Effector memory CD8-positive, alpha-beta T cell (primary cell): ENCODE results near the gene ZSCAN31.

ENCODE experiments used
- ATAC-seq: fragments of 150-1000 bp; cut with Tn5 transposase; replicated peaks from 2 replicates; pipeline ENCODE4 v1.10.0; 2021; ENCODE audit warnings: mild to moderate bottlenecking, moderate library complexity
- DNase-seq, 3 experiments: peaks; one replicate each; pipeline ENCODE4 v3.0.0; 2021
- H3K27ac Mint-ChIP-seq, 2 donors: one replicate each; pipeline ENCODE4 v1.8.0; 2022; ENCODE audit warnings: mild to moderate bottlenecking in 2 of 2, mixed read lengths in 2 of 2, moderate library complexity in 2 of 2
- H3K27me3 Mint-ChIP-seq, 2 donors: one replicate each; pipeline ENCODE4 v1.8.0; 2022; ENCODE audit warnings: mixed read lengths in 2 of 2
- H3K36me3 Mint-ChIP-seq: one replicate; pipeline ENCODE4 v1.8.0; 2022; ENCODE audit warnings: mild to moderate bottlenecking, moderate library complexity, mixed read lengths; ENCODE audit not compliant: insufficient read depth
- H3K4me1 Mint-ChIP-seq, 2 donors: one replicate each; pipeline ENCODE4 v1.8.0; 2022; ENCODE audit warnings: low read depth in 2 of 2, mixed read lengths in 2 of 2
- H3K4me3 Mint-ChIP-seq, 2 donors: one replicate each; pipeline ENCODE4 v1.8.0; 2022; ENCODE audit warnings: mild to moderate bottlenecking in 2 of 2, mixed read lengths in 2 of 2, moderate library complexity in 2 of 2
- H3K9me3 Mint-ChIP-seq, 2 donors: one replicate each; pipeline ENCODE4 v1.8.0; 2022; ENCODE audit warnings: mixed read lengths in 2 of 2

The ZSCAN31 gene

DNA sequence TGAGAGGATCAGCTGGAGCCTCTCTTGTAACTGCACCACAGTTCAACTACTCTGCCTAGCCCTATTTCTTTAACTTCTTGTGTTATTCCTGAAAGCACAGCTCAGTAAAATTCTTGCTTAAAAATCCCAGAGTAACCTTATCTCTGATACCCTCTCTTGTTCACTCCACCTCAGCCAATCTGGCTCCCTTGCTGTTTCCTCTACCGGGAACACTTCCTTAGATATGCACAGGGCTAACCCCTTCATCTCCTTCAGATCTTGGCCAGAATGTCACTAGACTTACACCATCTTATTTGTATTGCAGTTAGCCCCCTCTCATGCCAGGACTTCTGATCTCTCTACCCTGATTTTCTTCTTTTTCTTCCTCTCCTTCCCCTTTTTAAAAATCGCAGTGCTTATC lies 11.2 kb upstream of the ZSCAN31 start:
- ATAC-seq (no peak), DNase-seq (no peak)
- Mint-ChIP-seq H3K4me3 (no peak overlapping the region), H3K9me3 (no peaks in the 10 kb centered on the region), H3K27me3 (peaks cover 12 to 41% of the 10 kb centered on the region in 2 donors), H3K27ac (no peak overlapping the region), H3K36me3 (peaks cover 6% of the 10 kb centered on the region), H3K4me1 (peaks cover 18 to 22% of the 10 kb centered on the region in 2 donors)

DNA sequence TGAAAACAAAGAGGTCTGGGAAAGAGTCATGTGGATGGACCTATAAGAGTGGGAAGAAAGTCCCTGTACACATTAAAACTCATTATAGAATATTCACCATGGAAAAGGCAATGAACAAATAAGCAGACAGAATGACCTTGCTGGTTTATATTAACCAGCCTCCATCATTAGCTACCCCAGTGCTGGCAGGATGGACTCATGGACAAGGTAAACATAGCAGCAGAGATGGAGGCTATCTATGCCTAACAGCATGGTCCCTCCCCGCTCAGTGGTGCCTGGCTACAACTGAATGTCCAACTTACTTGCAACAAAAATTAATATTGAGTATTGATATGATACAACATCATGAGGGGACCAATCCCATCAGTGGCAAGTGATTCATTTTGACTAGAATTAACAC lies 9.3 kb upstream of the ZSCAN31 start:
- DNase-seq: no peak
- Mint-ChIP-seq H3K4me1 (peaks cover 8 to 10% of the 10 kb centered on the region in 2 donors), H3K27ac (no peak overlapping the region), H3K4me3 (no peak overlapping the region), H3K9me3 (peaks cover 0 to 5% of the 10 kb centered on the region in 2 donors), H3K27me3 (peaks cover 17 to 41% of the 10 kb centered on the region in 2 donors), H3K36me3 (peaks cover 6% of the 10 kb centered on the region)
- no peak for ATAC-seq

DNA sequence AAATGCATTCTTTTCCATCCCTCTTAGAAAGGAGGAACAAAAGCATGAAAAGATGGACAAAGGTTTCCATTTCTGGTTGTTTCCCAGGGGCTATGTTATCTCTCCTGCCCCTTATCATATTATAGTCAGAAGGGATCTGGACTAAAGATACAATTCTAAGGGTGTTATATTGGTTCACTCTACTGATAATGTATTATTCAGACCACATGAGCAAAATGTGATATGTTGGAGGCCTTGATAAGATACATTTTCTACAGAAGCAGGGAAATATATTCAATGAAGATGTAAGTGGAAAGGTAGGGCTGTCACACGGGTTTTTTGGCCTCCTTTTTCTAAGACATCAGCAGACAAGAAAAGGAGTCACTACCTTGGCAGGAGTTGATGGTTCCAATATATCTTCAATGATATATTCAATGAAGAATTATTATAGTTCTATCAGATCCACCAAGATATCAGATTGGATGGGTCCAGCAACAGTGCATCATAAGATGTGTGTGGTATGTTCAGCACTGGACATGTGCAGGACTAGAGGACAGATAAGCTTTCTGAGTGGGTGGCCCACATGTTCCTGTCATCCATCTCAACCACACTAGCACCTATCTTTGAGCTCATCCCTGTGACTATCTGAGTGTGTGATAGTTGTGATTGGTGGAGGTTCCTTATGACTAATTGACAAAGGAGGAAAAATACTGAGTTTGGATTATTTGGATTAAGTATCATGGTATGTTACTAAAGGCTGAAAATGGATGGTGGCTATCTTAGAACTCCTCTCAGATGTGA lies 8.1 kb upstream of the ZSCAN31 start:
- Mint-ChIP-seq H3K4me1 (no peaks in the 10 kb centered on the region), H3K36me3 (no peaks in the 10 kb centered on the region), H3K9me3 (peaks cover 0 to 7% of the 10 kb centered on the region in 2 donors), H3K27ac (no peak overlapping the region), H3K27me3 (peaks cover 18 to 41% of the 10 kb centered on the region in 2 donors), H3K4me3 (no peak overlapping the region)
- DNase-seq: no peak
- ATAC-seq: no peak

DNA sequence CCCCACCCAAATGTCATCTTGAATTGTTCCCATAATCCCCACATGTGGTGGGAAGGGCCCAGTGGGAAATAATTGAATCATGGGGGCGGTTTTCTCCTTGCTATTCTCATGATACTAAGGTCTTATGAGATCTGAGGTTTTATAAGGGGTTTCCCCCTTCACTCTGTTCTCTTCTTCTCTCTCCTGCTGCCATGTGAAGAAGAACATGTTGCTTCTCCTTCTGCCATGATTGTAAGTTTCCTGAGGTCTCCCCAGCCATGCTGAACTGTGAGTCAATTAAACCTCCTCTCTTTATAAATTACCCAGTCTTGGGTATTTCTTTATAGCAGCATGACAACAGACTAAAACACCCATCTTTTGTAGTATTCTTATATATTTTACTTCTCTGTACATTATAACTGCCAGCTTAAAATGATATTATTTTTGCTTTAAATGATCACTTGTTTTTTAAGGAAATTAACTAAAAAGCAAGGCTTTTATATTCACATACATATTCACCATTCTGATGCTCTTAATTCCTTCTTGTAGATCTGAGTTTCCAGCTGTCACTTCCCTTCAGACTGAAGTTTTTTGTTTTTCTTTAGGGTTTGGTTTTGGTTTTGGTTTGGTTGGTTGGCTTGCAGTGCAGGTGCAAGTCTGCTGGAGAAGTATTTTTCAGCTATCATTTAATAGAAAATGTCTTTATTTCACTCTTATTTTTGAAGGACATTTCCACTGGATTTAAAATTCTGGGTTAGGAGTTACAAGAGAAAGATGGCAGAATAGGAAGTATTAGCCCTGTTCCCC lies 4.6 kb upstream of the ZSCAN31 start:
- no peak for DNase-seq
- ATAC-seq: no peak
- Mint-ChIP-seq H3K27me3 (peaks cover 13 to 20% of the 10 kb centered on the region in 2 donors), H3K27ac (no peak overlapping the region), H3K9me3 (peaks cover 0 to 7% of the 10 kb centered on the region in 2 donors), H3K4me3 (no peak overlapping the region), H3K36me3 (no peaks in the 10 kb centered on the region), H3K4me1 (no peaks in the 10 kb centered on the region)

DNA sequence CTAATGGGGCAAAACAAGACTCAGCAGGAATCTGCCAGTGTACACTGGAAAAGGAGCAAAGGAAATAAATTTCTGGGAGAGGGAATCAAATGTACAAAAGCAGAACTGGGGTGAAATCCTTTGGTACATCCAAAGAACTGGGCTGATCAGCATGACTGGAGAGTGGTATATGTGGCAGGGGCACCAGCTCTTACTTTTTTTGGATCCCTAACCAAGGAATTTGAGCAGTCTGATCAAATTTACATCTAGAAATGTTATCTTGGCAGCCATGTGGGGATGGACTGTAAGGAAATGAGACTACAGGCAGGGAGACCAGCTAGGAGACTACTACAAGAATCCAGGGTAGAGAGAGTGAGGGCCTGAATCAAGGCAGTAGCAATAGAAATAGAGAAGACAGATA lies 1.2 kb upstream of the ZSCAN31 start:
- ATAC-seq (no peak), DNase-seq (no peak)
- no peak overlapping the region for H3K27ac Mint-ChIP-seq
- H3K4me1 Mint-ChIP-seq: peaks cover 0 to 10% of the 10 kb centered on the region in 2 donors
- no peaks in the 10 kb centered on the region for H3K36me3 Mint-ChIP-seq
- H3K9me3 Mint-ChIP-seq: peaks cover 0 to 7% of the 10 kb centered on the region in 2 donors
- peaks cover 0 to 6% of the 10 kb centered on the region in 2 donors for H3K27me3 Mint-ChIP-seq
- H3K4me3 Mint-ChIP-seq: no peak overlapping the region

DNA sequence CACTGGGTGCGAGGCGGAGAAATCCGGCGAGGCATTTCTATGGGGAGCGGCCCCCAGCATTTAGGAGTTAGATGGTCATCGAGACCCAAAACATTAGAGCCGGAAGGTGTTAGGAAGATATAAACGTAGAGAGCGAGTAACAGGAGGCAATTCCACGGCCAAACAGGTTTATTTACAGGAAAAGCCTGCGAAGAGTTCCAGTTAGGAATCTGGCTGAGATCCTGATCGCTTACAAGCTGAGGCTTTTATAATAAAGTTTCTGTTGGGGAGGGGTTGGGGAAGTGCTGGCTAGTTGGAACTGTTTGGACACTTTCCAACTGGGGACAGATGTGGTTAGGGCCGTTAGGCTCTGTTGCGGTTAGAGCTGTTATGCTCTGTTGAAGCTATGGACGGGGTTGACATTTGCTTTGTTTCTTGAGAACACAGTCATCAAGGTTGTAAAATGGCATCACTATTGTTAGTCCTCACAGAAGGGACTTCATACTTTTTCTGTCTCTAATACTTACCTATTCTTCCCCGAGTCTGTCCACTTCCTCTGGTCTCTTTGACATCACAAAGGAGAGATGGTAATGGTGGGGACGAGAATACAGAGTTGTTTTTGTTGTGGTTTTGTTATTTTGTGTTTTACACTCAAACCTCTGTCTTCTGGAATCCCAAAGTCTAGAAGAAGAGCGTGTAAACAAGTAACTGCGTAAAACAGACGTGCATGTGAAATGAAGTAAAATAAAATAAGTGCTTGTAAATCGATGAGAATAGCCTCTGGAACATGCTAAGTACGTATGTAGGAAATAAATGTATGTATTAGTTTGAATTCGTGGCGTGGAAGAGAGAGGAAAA lies 554 bp upstream of the ZSCAN31 start:
- ATAC-seq (peak; percentile 39), DNase-seq (peak in 2 of 3 experiments; percentile 20 to 31)
- H3K27ac Mint-ChIP-seq: no peak overlapping the region
- H3K4me3 Mint-ChIP-seq: no peak overlapping the region
- peaks cover 0 to 7% of the 10 kb centered on the region in 2 donors for H3K9me3 Mint-ChIP-seq
- H3K27me3 Mint-ChIP-seq: peaks cover 0 to 6% of the 10 kb centered on the region in 2 donors
- no peaks in the 10 kb centered on the region for H3K36me3 Mint-ChIP-seq
- H3K4me1 Mint-ChIP-seq: peaks cover 0 to 10% of the 10 kb centered on the region in 2 donors

DNA sequence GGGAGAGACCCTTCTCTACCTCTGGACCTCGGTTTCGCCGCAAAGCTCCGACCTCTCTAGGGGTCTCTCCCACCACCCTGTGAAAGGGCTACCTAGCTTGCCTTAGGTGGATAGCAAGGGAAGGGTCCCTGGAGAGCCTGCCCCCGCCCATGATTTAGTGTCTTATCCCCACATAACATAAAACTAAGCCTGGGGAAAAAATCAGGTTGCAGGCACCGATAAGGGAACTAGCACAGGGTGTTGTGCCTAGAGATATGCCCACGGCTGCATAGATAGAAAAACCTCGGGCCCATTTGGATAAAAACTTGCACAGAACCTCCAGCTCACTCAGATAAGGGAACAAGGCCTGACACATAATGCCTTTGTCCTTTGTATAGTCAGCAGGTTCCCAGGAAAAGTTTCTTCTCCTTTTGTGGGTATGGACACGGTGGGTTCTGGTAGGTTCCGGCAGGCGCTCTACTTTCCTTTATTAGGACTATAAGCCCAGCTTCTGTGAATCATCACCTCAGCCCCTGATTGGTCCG lies 846 bp downstream of the ZSCAN31 start:
- DNase-seq: no peak
- peaks cover 0 to under 1% of the 10 kb centered on the region in 2 donors for H3K9me3 Mint-ChIP-seq
- H3K27me3 Mint-ChIP-seq: peaks cover 0 to under 1% of the 10 kb centered on the region in 2 donors
- no peak overlapping the region for H3K4me3 Mint-ChIP-seq
- H3K27ac Mint-ChIP-seq: no peak overlapping the region
- H3K36me3 Mint-ChIP-seq: no peaks in the 10 kb centered on the region
- H3K4me1 Mint-ChIP-seq: peaks cover 0 to 10% of the 10 kb centered on the region in 2 donors
- ATAC-seq: peak; percentile 13

DNA sequence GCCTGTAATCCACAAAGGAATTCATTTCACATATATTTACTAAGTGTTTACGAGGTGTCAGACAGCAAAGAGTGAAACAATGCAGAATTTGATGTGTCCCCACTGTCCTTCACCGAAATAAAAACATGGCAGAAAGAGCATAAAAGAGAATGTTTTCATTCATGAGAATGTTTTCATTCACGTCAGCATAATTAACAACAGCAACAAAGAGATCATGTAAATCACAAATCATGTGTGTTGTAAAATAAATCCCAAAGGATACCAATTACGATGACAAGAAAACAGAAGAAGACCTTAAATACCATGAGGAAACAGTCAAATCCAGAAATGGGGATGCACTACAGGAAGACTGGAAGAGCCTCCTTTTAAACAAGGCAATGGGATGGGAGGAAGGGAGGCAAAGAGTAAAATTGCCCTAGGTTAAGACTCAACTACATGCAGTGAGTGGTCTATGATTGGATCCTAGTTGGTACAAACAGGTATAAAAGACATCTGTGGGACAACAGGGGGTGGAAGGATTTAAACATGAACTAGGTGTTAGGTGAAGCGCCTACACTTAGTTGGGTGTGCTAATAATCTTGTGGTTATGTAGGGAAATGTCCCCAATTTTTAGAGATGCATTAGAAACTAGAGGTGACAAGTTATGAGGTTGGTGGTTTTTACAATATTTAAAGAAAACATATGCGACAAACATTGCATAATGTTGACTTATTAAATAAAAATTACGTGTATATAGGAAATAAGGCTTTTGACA lies 1.5 kb downstream of the ZSCAN31 start:
- no peaks in the 10 kb centered on the region for H3K36me3 Mint-ChIP-seq
- no peak overlapping the region for H3K27ac Mint-ChIP-seq
- no peak for DNase-seq
- no peak overlapping the region for H3K4me3 Mint-ChIP-seq
- peaks cover 0 to 10% of the 10 kb centered on the region in 2 donors for H3K4me1 Mint-ChIP-seq
- H3K9me3 Mint-ChIP-seq: no peaks in the 10 kb centered on the region
- no peaks in the 10 kb centered on the region for H3K27me3 Mint-ChIP-seq
- peak; percentile 21 for ATAC-seq

DNA sequence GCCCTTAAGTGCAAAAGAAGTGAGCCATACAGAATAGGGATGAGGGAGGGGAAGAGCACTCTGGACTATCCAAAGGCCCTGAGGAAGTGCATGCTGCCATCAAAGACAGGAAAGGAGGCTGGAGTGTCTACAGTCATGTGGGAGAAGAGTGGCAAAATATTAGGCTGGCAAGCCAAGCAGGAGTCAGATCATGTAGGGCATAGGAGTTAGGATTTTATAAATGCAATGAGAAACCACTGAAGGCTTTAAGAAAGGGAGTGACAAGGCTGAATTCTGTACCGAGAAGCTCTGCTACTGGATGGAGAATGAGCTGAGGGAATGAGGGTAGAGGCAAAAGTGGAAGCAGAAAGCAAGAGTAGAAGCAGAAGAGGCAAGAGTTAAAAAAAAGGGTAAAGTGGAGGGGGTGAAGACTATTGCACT lies 2.3 kb downstream of the ZSCAN31 start:
- Mint-ChIP-seq H3K27me3 (no peaks in the 10 kb centered on the region), H3K27ac (no peak overlapping the region), H3K9me3 (no peaks in the 10 kb centered on the region), H3K4me3 (no peak overlapping the region), H3K36me3 (no peaks in the 10 kb centered on the region), H3K4me1 (peaks cover 0 to 10% of the 10 kb centered on the region in 2 donors)
- DNase-seq (no peak), ATAC-seq (no peak)

DNA sequence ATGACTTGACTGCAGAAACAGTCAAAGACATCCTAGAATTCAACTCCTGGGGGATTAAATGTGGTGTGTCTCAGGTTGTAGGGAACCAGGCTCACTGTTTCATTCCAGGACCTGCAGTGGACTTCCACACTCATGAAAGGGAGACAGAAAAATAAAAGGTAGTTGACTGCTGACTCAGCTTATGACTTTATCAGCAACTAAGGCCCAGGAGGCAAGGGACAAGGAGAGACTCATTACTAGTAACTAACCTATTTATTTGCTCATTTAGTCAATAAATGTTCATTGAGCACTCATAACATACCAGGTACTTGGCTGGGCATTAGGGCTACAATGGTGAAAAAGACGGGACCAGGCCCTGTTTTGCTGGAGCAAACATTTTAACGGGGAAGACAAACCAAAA lies 2.9 kb downstream of the ZSCAN31 start:
- H3K27ac Mint-ChIP-seq: no peak overlapping the region
- H3K4me1 Mint-ChIP-seq: peaks cover 0 to 10% of the 10 kb centered on the region in 2 donors
- no peak overlapping the region for H3K4me3 Mint-ChIP-seq
- no peaks in the 10 kb centered on the region for H3K36me3 Mint-ChIP-seq
- H3K9me3 Mint-ChIP-seq: no peaks in the 10 kb centered on the region
- no peak for DNase-seq
- H3K27me3 Mint-ChIP-seq: no peaks in the 10 kb centered on the region
- no peak for ATAC-seq

DNA sequence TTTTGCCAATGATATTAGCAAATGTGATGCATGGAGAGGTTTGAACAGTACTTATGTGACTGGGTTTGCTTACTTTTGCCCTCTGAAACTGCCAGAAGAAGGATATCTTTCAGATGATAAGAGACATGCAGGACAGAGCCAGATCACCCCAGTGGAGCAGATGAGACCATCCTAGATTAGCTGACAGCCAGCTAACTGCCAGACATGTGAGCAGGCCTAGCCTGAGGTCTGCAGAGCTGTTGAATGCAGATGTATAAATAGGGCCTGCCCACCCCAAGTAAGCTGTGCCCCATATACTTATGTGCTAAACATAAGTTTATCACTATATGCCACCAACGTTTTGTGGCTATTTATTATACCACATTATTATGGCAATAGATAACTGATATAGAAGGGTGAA lies 5.9 kb downstream of the ZSCAN31 start:
- peaks cover 0 to 8% of the 10 kb centered on the region in 2 donors for H3K4me1 Mint-ChIP-seq
- ATAC-seq (no peak), DNase-seq (no peak)
- no peak overlapping the region for H3K27ac Mint-ChIP-seq
- H3K4me3 Mint-ChIP-seq: no peak overlapping the region
- H3K27me3 Mint-ChIP-seq: no peaks in the 10 kb centered on the region
- peaks cover 7 to 13% of the 10 kb centered on the region in 2 donors for H3K9me3 Mint-ChIP-seq
- no peaks in the 10 kb centered on the region for H3K36me3 Mint-ChIP-seq

DNA sequence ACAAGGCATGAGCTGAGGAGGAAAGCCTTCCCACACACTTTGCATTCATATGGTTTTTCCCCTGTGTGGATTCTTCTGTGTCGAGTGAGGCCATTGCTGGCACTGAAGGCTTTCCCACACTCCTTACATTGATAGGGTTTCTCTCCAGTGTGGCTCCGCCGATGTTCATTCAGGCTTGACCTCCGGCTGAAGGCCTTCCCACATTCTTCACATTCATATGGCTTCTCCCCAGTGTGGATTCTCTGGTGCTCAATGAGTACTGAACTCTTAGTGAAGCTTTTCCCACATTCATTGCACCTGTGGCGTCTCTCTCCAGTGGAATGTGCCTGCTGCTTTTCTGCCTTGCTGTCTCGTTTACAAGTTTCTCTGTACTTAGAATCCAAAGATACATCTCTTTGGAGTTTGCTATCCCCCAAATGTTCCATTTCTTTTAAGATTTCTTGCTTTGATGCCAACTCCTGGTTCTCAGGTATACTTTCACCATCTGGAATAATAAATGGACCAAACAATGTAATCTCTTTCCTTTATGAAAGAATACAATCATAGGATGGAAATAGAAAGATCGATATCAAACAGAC lies 9.5 kb downstream of the ZSCAN31 start:
- no peaks in the 10 kb centered on the region for H3K36me3 Mint-ChIP-seq
- H3K4me1 Mint-ChIP-seq: no peaks in the 10 kb centered on the region
- DNase-seq (no peak), ATAC-seq (no peak)
- peaks cover 7 to 13% of the 10 kb centered on the region in 2 donors for H3K9me3 Mint-ChIP-seq
- peaks cover 17 to 22% of the 10 kb centered on the region in 2 donors for H3K27me3 Mint-ChIP-seq
- no peak overlapping the region for H3K4me3 Mint-ChIP-seq
- no peak overlapping the region for H3K27ac Mint-ChIP-seq
